Measurements from ENCODE around the gene ADAMTS17. TPM values are rescaled to one million over a fixed set of nuclear protein-coding genes. Genes with fewer than 3 reads are reported as not detected.

Gene ADAMTS17
- total and polyA plus RNA-seq, 9 of the 15 experiments (the other 6 are each of a cell fraction or from before 2014, with no cell fraction given): 0.01 to 0.14 (median 0.07) TPM; not detected in 6

DNA sequence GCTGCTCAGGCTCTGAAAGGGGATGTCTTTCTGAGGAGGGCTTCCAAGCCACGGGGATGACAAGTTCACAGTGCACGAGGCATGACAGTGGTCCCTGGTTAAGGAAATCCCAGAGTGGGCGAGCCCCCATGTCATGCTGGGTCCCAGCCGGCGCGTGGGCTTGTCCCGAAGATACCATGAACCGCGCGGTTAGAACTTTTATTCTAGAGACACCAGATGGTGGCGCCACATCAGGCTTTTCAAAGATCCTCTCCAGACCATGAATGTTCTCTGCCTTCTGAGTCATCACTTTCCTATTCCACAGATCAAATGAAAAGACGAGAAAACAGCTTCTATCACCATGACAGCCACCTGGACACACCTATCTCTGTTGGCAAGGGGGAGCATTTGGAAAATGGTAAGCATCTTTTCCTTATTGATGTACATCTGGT lies 380.7 kb downstream of the ADAMTS17 start (continued):
- peak; percentile 30 to 44; a peak in 3 of 4 replicates for TF ChIP-seq RAD21 (CRISPR knock-in tag; conservative IDR thresholded peaks at IDR 0.05 in 1 of 2, IDR thresholded peaks at IDR 0.05 in 1 of 2)

DNA sequence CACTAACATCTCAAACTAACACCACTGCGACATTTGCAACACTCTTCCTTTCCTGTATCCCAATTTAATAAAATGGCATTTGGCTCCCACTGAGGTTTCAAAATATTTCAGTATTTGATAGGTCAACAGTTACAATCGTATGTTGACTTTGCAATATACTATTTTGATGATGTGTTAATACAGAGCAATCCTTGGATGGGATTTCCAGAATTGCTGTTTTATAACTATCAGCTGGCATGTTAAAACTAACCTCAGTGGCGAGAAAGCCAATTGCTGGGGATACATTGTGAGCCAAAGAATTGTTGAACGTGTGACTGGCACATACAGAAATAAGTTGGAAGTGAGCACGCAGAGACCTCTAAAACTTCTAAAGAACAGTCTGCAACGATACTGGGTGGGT lies 382.4 kb downstream of the ADAMTS17 start:
- POLR2A ChIA-PET: no interaction called here
- CTCF ChIA-PET (ENCODE audit: low intra/inter-chr PET ratio): no interaction called here
- WGBS (ENCODE audit: insufficient coverage, low coverage, missing lambda C conversion rate): 1% methylated on average over 6 of the region's 6 CpGs
- TF ChIP-seq, protein P1, sequence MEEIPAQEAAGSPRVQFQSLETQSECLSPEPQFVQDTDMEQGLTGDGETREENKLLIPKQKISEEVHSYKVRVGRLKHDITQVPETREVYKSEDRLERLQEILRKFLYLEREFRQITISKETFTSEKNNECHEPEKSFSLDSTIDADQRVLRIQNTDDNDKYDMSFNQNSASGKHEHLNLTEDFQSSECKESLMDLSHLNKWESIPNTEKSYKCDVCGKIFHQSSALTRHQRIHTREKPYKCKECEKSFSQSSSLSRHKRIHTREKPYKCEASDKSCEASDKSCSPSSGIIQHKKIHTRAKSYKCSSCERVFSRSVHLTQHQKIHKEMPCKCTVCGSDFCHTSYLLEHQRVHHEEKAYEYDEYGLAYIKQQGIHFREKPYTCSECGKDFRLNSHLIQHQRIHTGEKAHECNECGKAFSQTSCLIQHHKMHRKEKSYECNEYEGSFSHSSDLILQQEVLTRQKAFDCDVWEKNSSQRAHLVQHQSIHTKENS (CRISPR knock-in tag; IDR thresholded peaks at IDR 0.05): no peak
- TF ChIP-seq SIX5 (IDR thresholded peaks at IDR 0.05; ENCODE audit: borderline replicate concordance in 1 of 2, insufficient read depth in 1 of 2, low read depth in 1 of 2, low read length in 2 of 2): no peak
- TF ChIP-seq ZNF143 (CRISPR knock-in tag; IDR thresholded peaks at IDR 0.05): no peak
- TF ChIP-seq CBX2 (IDR thresholded peaks at IDR 0.05; ENCODE audit: insufficient read depth, low read length, poor library complexity, severe bottlenecking): no peak
- TF ChIP-seq DPF2 (IDR thresholded peaks at IDR 0.05): no peak
- TF ChIP-seq TFAM (CRISPR knock-in tag; conservative IDR thresholded peaks at IDR 0.05): no peak
- no peak for TF ChIP-seq NR4A1 (CRISPR knock-in tag; IDR thresholded peaks at IDR 0.05)
- TF ChIP-seq NR4A1 (tag; IDR thresholded peaks at IDR 0.05): no peak
- no peak for TF ChIP-seq ZNF551 (CRISPR knock-in tag; IDR thresholded peaks at IDR 0.05)
- TF ChIP-seq, protein P2, sequence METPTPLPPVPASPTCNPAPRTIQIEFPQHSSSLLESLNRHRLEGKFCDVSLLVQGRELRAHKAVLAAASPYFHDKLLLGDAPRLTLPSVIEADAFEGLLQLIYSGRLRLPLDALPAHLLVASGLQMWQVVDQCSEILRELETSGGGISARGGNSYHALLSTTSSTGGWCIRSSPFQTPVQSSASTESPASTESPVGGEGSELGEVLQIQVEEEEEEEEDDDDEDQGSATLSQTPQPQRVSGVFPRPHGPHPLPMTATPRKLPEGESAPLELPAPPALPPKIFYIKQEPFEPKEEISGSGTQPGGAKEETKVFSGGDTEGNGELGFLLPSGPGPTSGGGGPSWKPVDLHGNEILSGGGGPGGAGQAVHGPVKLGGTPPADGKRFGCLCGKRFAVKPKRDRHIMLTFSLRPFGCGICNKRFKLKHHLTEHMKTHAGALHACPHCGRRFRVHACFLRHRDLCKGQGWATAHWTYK (CRISPR knock-in tag; IDR thresholded peaks at IDR 0.05): no peak
- TF ChIP-seq RBM25 (IDR thresholded peaks at IDR 0.05; ENCODE audit: low read depth, low read length, severe bottlenecking): no peak
- TF ChIP-seq, protein P3, sequence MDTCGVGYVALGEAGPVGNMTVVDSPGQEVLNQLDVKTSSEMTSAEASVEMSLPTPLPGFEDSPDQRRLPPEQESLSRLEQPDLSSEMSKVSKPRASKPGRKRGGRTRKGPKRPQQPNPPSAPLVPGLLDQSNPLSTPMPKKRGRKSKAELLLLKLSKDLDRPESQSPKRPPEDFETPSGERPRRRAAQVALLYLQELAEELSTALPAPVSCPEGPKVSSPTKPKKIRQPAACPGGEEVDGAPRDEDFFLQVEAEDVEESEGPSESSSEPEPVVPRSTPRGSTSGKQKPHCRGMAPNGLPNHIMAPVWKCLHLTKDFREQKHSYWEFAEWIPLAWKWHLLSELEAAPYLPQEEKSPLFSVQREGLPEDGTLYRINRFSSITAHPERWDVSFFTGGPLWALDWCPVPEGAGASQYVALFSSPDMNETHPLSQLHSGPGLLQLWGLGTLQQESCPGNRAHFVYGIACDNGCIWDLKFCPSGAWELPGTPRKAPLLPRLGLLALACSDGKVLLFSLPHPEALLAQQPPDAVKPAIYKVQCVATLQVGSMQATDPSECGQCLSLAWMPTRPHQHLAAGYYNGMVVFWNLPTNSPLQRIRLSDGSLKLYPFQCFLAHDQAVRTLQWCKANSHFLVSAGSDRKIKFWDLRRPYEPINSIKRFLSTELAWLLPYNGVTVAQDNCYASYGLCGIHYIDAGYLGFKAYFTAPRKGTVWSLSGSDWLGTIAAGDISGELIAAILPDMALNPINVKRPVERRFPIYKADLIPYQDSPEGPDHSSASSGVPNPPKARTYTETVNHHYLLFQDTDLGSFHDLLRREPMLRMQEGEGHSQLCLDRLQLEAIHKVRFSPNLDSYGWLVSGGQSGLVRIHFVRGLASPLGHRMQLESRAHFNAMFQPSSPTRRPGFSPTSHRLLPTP (IDR thresholded peaks at IDR 0.05; ENCODE audit: borderline replicate concordance, extremely low read depth, insufficient read length): no peak
- TF ChIP-seq SNIP1 (IDR thresholded peaks at IDR 0.05; ENCODE audit: low read depth): no peak
- TF ChIP-seq RNF2 (IDR thresholded peaks at IDR 0.05): no peak
- no peak for TF ChIP-seq COPS2 (conservative IDR thresholded peaks at IDR 0.05)
- Histone ChIP-seq H3K9me3 (replicated peaks; ENCODE audit: control insufficient read depth, insufficient read depth, low read depth, low read length) (no peaks in the 10 kb centered on the region), H3K79me2 (ENCODE audit: control insufficient read depth, insufficient read depth, low read length) (no peaks in the 10 kb centered on the region), H3K4me1 (replicated peaks in 1 of 2; ENCODE audit: control insufficient read depth in 2 of 2, insufficient read depth in 2 of 2, low read length in 2 of 2) (no peaks in the 10 kb centered on the region), H4K20me1 (replicated peaks; ENCODE audit: control insufficient read depth, insufficient read depth, low read length) (no peaks in the 10 kb centered on the region), H3K4me3 (no peak overlapping the region), H3K9ac (ENCODE audit: insufficient read depth in 1 of 2, low read depth in 2 of 2, low read length in 2 of 2) (no peak overlapping the region), H3K27me3 (ENCODE audit: control insufficient read depth in 2 of 2, insufficient read depth in 2 of 2, low read length in 2 of 2) (peaks cover 0 to 3% of the 10 kb centered on the region in 2 experiments; a peak in 1 of 5 replicates), H3K36me3 (ENCODE audit: control insufficient read depth, insufficient read depth, low read length) (no peaks in the 10 kb centered on the region), H3K4me2 (ENCODE audit: insufficient read depth, low read length) (no peak overlapping the region), H2AFZ (ENCODE audit: low read depth, low read length) (no peak overlapping the region), H3K9me1 (ENCODE audit: control insufficient read depth, insufficient read depth, low read length) (no peaks in the 10 kb centered on the region), H3K27ac (ENCODE audit: extremely low read depth, low read depth, low read length) (no peak overlapping the region)
- in situ Hi-C loops (cut with MboI): no loop called here
- intact Hi-C loops (cut with micrococcal nuclease): loop anchor here (10.0 kb wide), 1 partner anchor 175 kb away; no protein-coding TSS in a partner anchor
- BruUV-seq (replicated peaks): no TSS peak
- no peak for FAIRE-seq
- no peak for DNase-seq (ENCODE audit: extremely low read depth in 1 of 4, low spot score in 3 of 4)
- no peak for ATAC-seq
